ENCODE results near the gene LITAFD. TPM values are rescaled to one million over a fixed set of nuclear protein-coding genes. Genes with fewer than 3 reads are reported as not detected.
A peak's percentile ranks its signal among the peaks of the same experiment; 100 is the strongest.

The LITAFD gene
- total RNA-seq, 3 donors from 2014 or later: not detected

- H3K36me3 ChIP-seq (ENCODE audit: low read depth): peaks cover 33% of the 10 kb centered on the region
- H3K9me3 ChIP-seq: no peaks in the 10 kb centered on the region
- no peak overlapping the region for H3K4me3 ChIP-seq
- TF ChIP-seq CTCF (IDR thresholded peaks at IDR 0.05): no peak
- DNase-seq (no peak), ATAC-seq (no peak)
- H3K4me1 ChIP-seq (ENCODE audit: low read depth): peaks cover 14% of the 10 kb centered on the region
- intact Hi-C loops (cut with DNase I, micrococcal nuclease): loop anchor here in 1 of 2 donors (10.0 kb wide), 1 partner anchor 99 kb away; no protein-coding TSS in a partner anchor
Measured at GRCh38 chr16:8905795-8906591, 23.8 kb downstream of the LITAFD start.

GRCh38 chr16:8907096-8907495 is 24.9 kb downstream of the LITAFD start:
- no peak for TF ChIP-seq CTCF (IDR thresholded peaks at IDR 0.05)
- no peaks in the 10 kb centered on the region for H3K9me3 ChIP-seq
- peaks cover 23% of the 10 kb centered on the region for H3K4me1 ChIP-seq (ENCODE audit: low read depth)
- DNase-seq: no peak
- peaks cover 25% of the 10 kb centered on the region for H3K36me3 ChIP-seq (ENCODE audit: low read depth)
- intact Hi-C loops (cut with DNase I, micrococcal nuclease): loop anchor here in 1 of 2 donors (10.0 kb wide), 1 partner anchor 98 kb away; no protein-coding TSS in a partner anchor
- ATAC-seq: no peak
- H3K4me3 ChIP-seq: no peak overlapping the region

- ATAC-seq: peak; percentile 51
- intact Hi-C loops (cut with DNase I, micrococcal nuclease): loop anchor here in 1 of 2 donors (10.0 kb wide), 1 partner anchor 96 kb away; no protein-coding TSS in a partner anchor
- H3K9me3 ChIP-seq: no peaks in the 10 kb centered on the region
- peaks cover 33% of the 10 kb centered on the region for H3K4me1 ChIP-seq (ENCODE audit: low read depth)
- DNase-seq: no peak
- no peak overlapping the region for H3K4me3 ChIP-seq
- TF ChIP-seq CTCF (IDR thresholded peaks at IDR 0.05): no peak
- peaks cover 10% of the 10 kb centered on the region for H3K36me3 ChIP-seq (ENCODE audit: low read depth)
Measured at GRCh38 chr16:8908810-8909468, 26.8 kb downstream of the LITAFD start.

- ATAC-seq: peak; percentile 6
- Histone ChIP-seq H3K4me3 (no peak overlapping the region), H3K9me3 (no peaks in the 10 kb centered on the region), H3K4me1 (ENCODE audit: low read depth) (peaks cover 37% of the 10 kb centered on the region), H3K36me3 (ENCODE audit: low read depth) (peaks cover 15% of the 10 kb centered on the region)
- no peak for DNase-seq
- intact Hi-C loops (cut with DNase I, micrococcal nuclease): no loop called here
- TF ChIP-seq CTCF (IDR thresholded peaks at IDR 0.05): no peak
Measured at GRCh38 chr16:8910811-8911210, 28.7 kb downstream of the LITAFD start.

- DNase-seq (no peak), ATAC-seq (no peak)
- Histone ChIP-seq H3K9me3 (no peaks in the 10 kb centered on the region), H3K36me3 (ENCODE audit: low read depth) (peaks cover 15% of the 10 kb centered on the region), H3K4me1 (ENCODE audit: low read depth) (peaks cover 37% of the 10 kb centered on the region), H3K4me3 (no peak overlapping the region)
- no peak for TF ChIP-seq CTCF (IDR thresholded peaks at IDR 0.05)
- intact Hi-C loops (cut with DNase I, micrococcal nuclease): no loop called here
Measured at GRCh38 chr16:8912793-8913192, 30.6 kb downstream of the LITAFD start.
